ENCODE results near the gene TEX22.

- TF ChIP-seq CTCF (IDR thresholded peaks at IDR 0.05) (no peak), EP300 (IDR thresholded peaks at IDR 0.05) (no peak), POLR2AphosphoS5 (IDR thresholded peaks at IDR 0.05) (no peak)
Measured at GRCh38 chr14:105357626-105358025, 40.7 kb upstream of the TEX22 start.

All from sigmoid colon (tissue), 4 donors.